OCI-LY1 (cell line): ENCODE results near the gene ZNF407.

ENCODE experiments used
- H2AFZ ChIP-seq: fragments of 200-600 bp; sonication (generic), shearing (Covaris generic); 2 replicates; pipeline ENCODE4 v1.6.0; 2014; ENCODE audit warnings: antibody characterized with exemption, mild to moderate bottlenecking, low read length
- H3F3A ChIP-seq: fragments of 200-600 bp; sonication (generic), shearing (Covaris generic); 2 replicates; pipeline ENCODE4 v1.6.0; 2014; ENCODE audit warnings: mild to moderate bottlenecking, antibody characterized with exemption, low read length, moderate library complexity; ENCODE audit not compliant: insufficient read depth
- H3K27ac ChIP-seq: fragments of 200-600 bp; sonication (generic); 2 replicates; pipeline ENCODE4 v1.5.1; 2014; ENCODE audit warnings: low read length, mixed run types, mild to moderate bottlenecking, low read depth; ENCODE audit not compliant: poor library complexity, severe bottlenecking
- H3K27me3 ChIP-seq: fragments of 200-600 bp; sonication (generic); 2 replicates; pipeline ENCODE4 v1.6.0; 2014; ENCODE audit warnings: antibody characterized with exemption, mild to moderate bottlenecking, low read length, moderate library complexity; ENCODE audit not compliant: insufficient read depth
- H3K36me3 ChIP-seq: fragments of 200-600 bp; sonication (generic); 2 replicates; pipeline ENCODE4 v1.6.1; 2014; ENCODE audit warnings: mild to moderate bottlenecking, antibody characterized with exemption, low read length, moderate library complexity, mixed read lengths; ENCODE audit not compliant: insufficient read depth
- H3K4me1 ChIP-seq: fragments of 200-600 bp; sonication (generic); 2 replicates; pipeline ENCODE4 v1.5.1; 2014; ENCODE audit warnings: mild to moderate bottlenecking, low read length, moderate library complexity; ENCODE audit not compliant: insufficient read depth, severe bottlenecking
- H3K4me2 ChIP-seq: fragments of 200-600 bp; sonication (generic), shearing (Covaris generic); 2 replicates; pipeline ENCODE4 v1.6.1; 2014; ENCODE audit warnings: low read length
- H3K4me3 ChIP-seq: fragments of 200-600 bp; sonication (generic); 2 replicates; pipeline ENCODE4 v1.5.1; 2014; ENCODE audit warnings: low read length, low read depth, mild to moderate bottlenecking, mixed read lengths; ENCODE audit not compliant: poor library complexity, severe bottlenecking
- H3K79me2 ChIP-seq: fragments of 200-600 bp; shearing (Covaris generic); 2 replicates; pipeline ENCODE4 v1.6.1; 2016; ENCODE audit warnings: mixed run types, low read length, mixed read lengths; ENCODE audit not compliant: insufficient read depth
- H3K9ac ChIP-seq: fragments of 200-600 bp; sonication (generic), shearing (Covaris generic); 2 replicates; pipeline ENCODE4 v1.6.1; 2014; ENCODE audit warnings: mild to moderate bottlenecking, low read length, mixed read lengths
- H3K9me2 ChIP-seq: fragments of 200-600 bp; sonication (generic), shearing (Covaris generic); 2 replicates; pipeline ENCODE4 v1.6.1; 2014; ENCODE audit warnings: low read depth, mild to moderate bottlenecking, low read length, mixed read lengths
- H3K9me3 ChIP-seq: fragments of 200-600 bp; shearing (Covaris generic); 2 replicates; pipeline ENCODE4 v1.6.1; 2014; ENCODE audit warnings: low read length, mixed read lengths
- H4K20me1 ChIP-seq: fragments of 200-600 bp; sonication (generic), shearing (Covaris generic); 2 replicates; pipeline ENCODE4 v1.6.0; 2016; ENCODE audit warnings: mild to moderate bottlenecking, low read length; ENCODE audit not compliant: insufficient read depth
- EZH2 ChIP-seq: fragments of 200-600 bp; sonication (generic), shearing (Covaris generic); IDR thresholded peaks from 2 replicates; pipeline ENCODE4 v1.8.0; 2017; ENCODE audit warnings: borderline replicate concordance, mixed run types, mild to moderate bottlenecking, antibody characterized with exemption, low read length, moderate library complexity, mixed read lengths
- TF ChIP-seq, protein P1 (sequence below): fragments of 200-600 bp; sonication (generic), shearing (Covaris generic); IDR thresholded peaks from 2 replicates; pipeline ENCODE4 v1.5.1; 2017; ENCODE audit warnings: mild to moderate bottlenecking, antibody characterized with exemption, low read length, moderate library complexity, mixed read lengths

The ZNF407 gene

DNA sequence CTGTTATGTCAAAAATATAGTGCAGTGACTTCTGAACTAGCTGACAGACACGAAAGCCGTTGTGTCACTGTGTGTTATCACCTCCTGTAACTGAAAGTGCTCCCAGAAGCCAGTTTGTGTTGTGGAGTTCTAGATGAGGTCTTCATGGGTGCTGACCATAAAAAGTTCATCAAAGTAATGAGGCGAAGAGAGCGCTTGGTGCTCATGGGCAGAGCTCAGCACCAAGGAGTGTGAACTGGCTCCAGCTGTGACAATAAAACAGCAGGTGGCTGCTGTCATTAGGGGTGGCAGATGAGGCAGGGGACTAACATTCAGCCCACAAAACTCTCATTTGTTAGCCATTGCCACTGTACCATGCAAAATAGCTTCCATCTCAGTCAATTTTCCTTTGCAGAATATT, 151.1 kb downstream of the ZNF407 start:
- Histone ChIP-seq H3K4me1 (no peaks in the 10 kb centered on the region), H3K4me2 (no peak overlapping the region), H3K27ac (no peak overlapping the region), H3K9me3 (no peaks in the 10 kb centered on the region), H3K79me2 (no peaks in the 10 kb centered on the region), H2AFZ (no peak overlapping the region), H3K9me2 (no peaks in the 10 kb centered on the region), H4K20me1 (no peaks in the 10 kb centered on the region), H3F3A (no peaks in the 10 kb centered on the region), H3K4me3 (no peak overlapping the region), H3K27me3 (no peaks in the 10 kb centered on the region), H3K36me3 (no peaks in the 10 kb centered on the region), H3K9ac (no peak overlapping the region)
- TF ChIP-seq, protein P1, sequence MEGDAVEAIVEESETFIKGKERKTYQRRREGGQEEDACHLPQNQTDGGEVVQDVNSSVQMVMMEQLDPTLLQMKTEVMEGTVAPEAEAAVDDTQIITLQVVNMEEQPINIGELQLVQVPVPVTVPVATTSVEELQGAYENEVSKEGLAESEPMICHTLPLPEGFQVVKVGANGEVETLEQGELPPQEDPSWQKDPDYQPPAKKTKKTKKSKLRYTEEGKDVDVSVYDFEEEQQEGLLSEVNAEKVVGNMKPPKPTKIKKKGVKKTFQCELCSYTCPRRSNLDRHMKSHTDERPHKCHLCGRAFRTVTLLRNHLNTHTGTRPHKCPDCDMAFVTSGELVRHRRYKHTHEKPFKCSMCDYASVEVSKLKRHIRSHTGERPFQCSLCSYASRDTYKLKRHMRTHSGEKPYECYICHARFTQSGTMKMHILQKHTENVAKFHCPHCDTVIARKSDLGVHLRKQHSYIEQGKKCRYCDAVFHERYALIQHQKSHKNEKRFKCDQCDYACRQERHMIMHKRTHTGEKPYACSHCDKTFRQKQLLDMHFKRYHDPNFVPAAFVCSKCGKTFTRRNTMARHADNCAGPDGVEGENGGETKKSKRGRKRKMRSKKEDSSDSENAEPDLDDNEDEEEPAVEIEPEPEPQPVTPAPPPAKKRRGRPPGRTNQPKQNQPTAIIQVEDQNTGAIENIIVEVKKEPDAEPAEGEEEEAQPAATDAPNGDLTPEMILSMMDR = no peak
- no peak for TF ChIP-seq EZH2

DNA sequence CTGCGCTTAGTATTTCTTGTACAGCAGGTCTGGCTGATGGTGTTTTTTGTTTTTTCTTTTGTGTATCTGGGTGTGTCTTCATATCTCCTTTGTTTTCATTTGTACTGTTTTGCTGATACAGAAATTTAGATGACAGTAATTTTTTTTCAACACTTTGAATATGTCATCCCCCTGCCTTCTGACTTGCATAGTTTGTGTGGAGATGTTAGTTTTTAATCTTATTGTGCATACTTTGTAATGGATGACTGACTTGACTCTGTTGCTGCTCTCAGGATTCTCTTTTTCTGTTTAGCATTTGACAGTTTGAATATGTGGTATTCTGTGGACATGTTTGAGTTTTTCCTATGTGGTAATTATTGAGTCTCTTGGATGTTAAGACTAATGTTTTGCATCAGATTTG, 161.3 kb downstream of the ZNF407 start:
- Histone ChIP-seq H3F3A (no peaks in the 10 kb centered on the region), H3K79me2 (no peaks in the 10 kb centered on the region), H3K27ac (no peak overlapping the region), H4K20me1 (no peaks in the 10 kb centered on the region), H3K9me3 (peaks cover 3% of the 10 kb centered on the region; the same call in 1 of the 2 replicates), H3K4me2 (no peak overlapping the region), H2AFZ (no peak overlapping the region), H3K9ac (no peak overlapping the region), H3K4me3 (no peak overlapping the region), H3K36me3 (no peaks in the 10 kb centered on the region; the same call in 1 of the 2 replicates), H3K27me3 (no peaks in the 10 kb centered on the region), H3K9me2 (no peaks in the 10 kb centered on the region), H3K4me1 (no peaks in the 10 kb centered on the region)
- TF ChIP-seq, protein P1 = no peak
- no peak for TF ChIP-seq EZH2

DNA sequence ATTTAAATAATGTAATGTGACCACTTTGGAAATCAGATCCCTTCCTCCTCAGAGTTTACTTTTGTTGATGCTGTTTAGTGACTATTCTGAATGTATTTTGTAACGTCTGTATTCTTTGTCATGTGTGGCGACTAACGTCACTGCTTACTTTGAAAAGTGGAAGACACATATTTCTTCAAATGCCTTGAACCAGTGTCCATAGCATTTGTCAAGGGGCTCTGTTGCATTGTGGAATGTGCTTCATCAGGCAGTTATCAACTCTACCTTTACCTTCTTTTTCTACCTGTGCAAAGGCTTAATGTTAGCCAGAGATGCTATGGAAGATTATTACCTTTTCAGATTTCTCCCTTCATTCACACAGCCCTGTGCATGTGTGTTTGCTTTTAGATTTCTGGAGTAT, 162.4 kb downstream of the ZNF407 start:
- no peak overlapping the region for H3K4me2 ChIP-seq
- H3K9ac ChIP-seq = no peak overlapping the region
- H3K79me2 ChIP-seq = no peaks in the 10 kb centered on the region
- TF ChIP-seq, protein P1 = no peak
- no peak for TF ChIP-seq EZH2
- H3K9me2 ChIP-seq = no peaks in the 10 kb centered on the region
- H3F3A ChIP-seq = no peaks in the 10 kb centered on the region
- no peaks in the 10 kb centered on the region for H3K27me3 ChIP-seq
- H3K27ac ChIP-seq = no peak overlapping the region
- H3K4me3 ChIP-seq = no peak overlapping the region
- H3K4me1 ChIP-seq = no peaks in the 10 kb centered on the region
- H4K20me1 ChIP-seq = no peaks in the 10 kb centered on the region
- peaks cover 3% of the 10 kb centered on the region; the same call in 1 of the 2 replicates for H3K9me3 ChIP-seq
- H2AFZ ChIP-seq = no peak overlapping the region
- H3K36me3 ChIP-seq = no peaks in the 10 kb centered on the region; the same call in 1 of the 2 replicates
